Activated CD4-positive, alpha-beta T cell treated with anti-CD3 and anti-CD28 coated beads, Interleukin-2, amount 50 U/mL, for 16 hours (primary cell): ENCODE data around the gene NUP160.
A peak's percentile ranks its signal among the peaks of the same experiment; 100 is the strongest.
"Not testable (repeated sequence)": the region's sequence is repeated elsewhere in the genome, so short reads cannot be mapped to it uniquely, and the experiment has no call there.

Experiments used
- DNase-seq: peaks from one replicate; pipeline ENCODE4 v3.0.0-alpha.2; 2020

NUP160 gene, protein sequence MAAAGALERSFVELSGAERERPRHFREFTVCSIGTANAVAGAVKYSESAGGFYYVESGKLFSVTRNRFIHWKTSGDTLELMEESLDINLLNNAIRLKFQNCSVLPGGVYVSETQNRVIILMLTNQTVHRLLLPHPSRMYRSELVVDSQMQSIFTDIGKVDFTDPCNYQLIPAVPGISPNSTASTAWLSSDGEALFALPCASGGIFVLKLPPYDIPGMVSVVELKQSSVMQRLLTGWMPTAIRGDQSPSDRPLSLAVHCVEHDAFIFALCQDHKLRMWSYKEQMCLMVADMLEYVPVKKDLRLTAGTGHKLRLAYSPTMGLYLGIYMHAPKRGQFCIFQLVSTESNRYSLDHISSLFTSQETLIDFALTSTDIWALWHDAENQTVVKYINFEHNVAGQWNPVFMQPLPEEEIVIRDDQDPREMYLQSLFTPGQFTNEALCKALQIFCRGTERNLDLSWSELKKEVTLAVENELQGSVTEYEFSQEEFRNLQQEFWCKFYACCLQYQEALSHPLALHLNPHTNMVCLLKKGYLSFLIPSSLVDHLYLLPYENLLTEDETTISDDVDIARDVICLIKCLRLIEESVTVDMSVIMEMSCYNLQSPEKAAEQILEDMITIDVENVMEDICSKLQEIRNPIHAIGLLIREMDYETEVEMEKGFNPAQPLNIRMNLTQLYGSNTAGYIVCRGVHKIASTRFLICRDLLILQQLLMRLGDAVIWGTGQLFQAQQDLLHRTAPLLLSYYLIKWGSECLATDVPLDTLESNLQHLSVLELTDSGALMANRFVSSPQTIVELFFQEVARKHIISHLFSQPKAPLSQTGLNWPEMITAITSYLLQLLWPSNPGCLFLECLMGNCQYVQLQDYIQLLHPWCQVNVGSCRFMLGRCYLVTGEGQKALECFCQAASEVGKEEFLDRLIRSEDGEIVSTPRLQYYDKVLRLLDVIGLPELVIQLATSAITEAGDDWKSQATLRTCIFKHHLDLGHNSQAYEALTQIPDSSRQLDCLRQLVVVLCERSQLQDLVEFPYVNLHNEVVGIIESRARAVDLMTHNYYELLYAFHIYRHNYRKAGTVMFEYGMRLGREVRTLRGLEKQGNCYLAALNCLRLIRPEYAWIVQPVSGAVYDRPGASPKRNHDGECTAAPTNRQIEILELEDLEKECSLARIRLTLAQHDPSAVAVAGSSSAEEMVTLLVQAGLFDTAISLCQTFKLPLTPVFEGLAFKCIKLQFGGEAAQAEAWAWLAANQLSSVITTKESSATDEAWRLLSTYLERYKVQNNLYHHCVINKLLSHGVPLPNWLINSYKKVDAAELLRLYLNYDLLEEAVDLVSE (N-terminal part only)

DNA sequence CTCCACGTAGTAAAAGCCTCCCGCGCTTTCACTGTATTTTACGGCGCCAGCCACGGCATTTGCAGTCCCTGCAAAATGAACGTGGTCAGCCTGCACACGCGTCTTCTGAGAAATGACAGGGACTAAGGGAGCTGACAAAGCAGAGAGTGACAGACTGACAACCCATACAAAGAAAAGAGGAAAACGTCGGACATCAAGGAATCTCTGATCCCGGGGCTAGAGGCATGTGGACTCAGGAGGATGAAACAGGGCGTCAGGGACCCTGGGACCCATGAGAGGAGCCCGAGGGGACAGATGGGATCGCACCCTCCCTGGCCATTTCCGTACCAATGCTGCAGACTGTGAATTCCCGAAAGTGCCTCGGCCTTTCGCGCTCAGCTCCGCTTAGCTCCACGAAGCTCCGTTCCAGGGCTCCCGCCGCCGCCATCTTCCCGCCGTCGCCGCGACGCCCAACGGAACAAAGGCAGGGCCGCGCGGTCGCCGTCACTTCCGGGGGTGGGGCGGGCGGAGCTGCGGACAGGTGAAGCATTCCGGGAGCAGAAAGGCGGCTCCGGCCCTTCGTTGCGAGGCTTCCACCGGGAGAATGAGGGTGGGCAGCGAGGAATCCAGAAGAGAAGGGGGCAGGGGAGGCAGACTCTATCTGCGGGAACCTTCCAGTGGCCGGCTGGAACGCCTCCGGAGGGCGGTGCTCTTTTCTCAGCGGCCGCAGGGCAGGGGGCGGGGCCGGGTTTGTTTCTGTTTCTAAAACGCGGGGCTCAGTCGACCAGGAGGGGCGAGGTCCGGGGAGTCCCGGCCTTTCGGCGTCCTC, at the start of gene NUP160:
Gene NUP160 (minus strand): TSS at position 459 of the 808 bp plus-strand sequence. CDS start 32 bp downstream, at position 427.
- peak; percentile 84 for DNase-seq

DNA sequence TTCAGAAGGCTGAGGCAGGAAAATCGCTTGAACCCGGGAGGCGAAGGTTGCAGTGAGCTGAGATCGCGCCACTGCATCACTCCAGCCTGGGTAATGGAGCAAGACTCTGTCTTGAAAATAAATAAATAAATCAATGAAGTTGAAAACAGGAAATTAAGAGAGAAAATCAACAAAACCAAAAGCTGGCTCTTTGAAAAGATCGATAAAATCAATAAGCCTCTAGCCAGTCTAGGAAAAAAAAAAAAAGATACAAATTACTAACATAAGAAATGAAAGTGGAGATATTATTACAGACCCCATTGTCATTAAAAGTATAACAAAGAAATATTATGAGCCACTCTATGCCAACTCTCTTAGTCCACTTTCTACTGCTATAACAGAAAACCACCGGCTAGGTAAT, 48.0 kb upstream of the NUP160 start:
- no peak for DNase-seq

- DNase-seq, result no peak
These were observed 46.9 kb upstream of the NUP160 start for GRCh38 chr11:47895035-47895434.

- DNase-seq, result not testable (repeated sequence)
These were observed 44.6 kb upstream of the NUP160 start for GRCh38 chr11:47892546-47893276.

DNA sequence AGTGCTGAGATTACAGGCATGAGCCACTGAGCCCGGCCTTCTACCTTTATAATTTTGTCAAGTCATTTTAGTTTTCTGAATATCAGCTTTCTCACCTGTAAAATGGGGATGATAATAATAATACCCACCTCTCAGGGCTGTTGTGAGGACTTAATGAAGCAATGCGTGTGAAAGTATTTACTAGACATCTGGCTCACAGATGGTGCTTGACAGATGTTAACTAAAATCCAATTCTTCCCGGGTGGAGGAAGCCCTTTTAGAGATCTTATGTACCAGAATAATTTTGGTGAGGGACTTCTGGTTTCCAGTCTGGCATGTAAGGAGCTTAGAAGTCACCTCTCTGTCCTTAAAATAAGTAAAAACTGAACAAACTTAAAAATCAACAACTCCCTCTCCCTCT, 43.7 kb upstream of the NUP160 start:
- no peak for DNase-seq

- DNase-seq, result no peak
These were observed 41.7 kb upstream of the NUP160 start for GRCh38 chr11:47889714-47890441.

GRCh38 chr11:47887910-47888569, 39.9 kb upstream of the NUP160 start:
- DNase-seq, result peak; percentile 21

DNA sequence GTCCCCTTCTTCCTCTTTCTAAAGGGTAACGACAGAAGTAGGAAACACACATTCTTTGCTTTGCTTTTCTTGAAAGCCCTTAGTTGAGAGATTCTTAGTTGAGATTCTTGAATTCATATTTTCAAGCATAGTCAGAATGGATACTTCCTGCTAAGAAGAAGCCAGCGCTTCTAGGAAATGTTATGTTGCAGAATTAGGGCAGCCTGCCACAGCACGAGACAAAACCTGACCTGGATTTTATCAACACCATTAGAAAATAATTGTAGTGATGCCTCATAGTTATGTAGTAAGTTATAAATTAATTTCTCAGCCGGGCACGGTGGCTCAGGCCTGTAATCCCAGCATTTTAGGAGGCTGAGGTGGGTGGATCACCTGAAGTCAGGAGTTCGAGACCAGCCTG, 37.9 kb upstream of the NUP160 start:
- peak; percentile 68 for DNase-seq

GRCh38 chr11:47882437-47882836, 34.3 kb upstream of the NUP160 start:
- not testable (repeated sequence) for DNase-seq

DNA sequence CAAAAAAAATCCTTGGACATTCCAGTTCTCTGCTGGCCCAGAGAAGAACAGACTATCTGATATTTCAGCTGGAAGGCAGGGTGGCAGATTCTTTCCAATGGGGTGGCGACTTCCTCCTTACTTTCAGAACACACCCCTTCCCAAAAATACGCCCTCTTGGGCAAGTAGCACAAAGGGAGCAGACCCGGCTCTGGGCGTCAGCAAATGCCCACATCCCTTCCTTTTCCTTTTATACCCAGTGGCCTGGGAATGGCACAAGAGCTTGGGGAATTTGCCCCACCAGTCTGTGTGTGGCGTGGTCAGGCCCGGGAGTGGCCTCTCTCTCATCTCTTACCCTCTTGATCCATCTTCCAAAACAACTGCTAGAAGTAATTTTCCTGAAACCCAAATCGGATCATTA, 33.0 kb upstream of the NUP160 start:
- DNase-seq, result no peak

DNA sequence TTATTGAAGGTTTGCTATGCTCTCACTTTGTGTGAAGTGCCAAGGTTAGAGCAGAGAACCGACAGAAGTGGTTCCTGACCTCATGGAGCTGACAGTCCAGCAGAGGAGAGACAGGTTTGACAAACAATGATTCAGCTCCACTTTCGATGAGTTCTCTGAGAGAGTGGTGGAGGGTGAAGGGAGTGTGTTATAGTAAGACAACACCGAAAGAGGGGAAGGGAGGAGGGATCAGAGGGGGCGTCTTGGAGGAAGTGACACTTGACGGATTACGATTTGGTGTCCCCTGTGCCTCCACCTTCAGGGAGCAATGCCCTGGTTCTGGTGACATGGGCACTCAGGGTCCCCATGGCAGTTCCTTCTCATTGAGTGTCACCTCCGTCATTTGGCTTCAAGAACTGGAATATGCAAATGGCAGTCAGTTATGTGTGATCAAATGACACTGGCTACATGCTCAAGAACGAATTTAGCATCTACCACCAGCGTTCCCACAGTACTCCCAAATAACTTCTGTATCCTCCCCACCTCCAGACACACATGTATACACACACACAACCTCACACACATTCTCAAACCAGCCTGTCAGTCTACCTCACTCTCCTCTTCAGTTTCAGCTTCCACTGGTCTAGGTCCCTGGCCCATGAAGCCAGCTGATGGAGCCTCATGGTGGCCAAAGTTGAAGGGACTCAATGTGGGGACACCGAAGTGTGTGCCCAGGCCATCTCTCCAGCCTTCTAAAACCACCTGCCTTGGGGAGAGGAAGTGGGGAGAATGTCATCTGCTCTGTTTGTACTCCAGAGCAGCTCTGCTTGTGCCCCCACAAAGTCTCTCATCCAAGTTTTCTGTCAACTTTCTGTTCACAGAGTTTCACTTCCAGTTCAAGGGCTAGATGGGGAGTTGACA, 31.4 kb upstream of the NUP160 start:
- no peak for DNase-seq

DNA sequence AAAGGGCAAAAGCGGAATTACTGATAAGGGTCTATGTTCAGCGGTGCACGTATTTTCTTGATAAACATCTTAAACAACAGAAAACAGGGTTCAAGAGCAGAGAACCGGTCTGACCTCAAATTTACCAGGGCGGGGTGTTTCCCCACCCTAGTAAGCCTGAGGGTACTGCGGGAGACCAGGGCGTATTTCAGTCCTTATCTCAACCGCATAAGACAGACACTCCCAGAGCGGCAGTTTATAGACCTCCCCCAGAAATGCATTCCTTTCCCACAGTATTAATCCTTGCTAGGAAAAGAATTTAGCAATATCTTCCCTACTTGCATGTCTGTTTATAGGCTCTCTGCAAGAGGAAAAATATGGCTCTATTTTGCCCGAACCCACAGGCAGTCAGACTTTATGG, 27.7 kb upstream of the NUP160 start:
- not testable (repeated sequence) for DNase-seq

GRCh38 chr11:47870404-47870803, 22.3 kb upstream of the NUP160 start:
- no peak for DNase-seq

GRCh38 chr11:47869544-47870393, 21.6 kb upstream of the NUP160 start:
- DNase-seq, result no peak

DNA sequence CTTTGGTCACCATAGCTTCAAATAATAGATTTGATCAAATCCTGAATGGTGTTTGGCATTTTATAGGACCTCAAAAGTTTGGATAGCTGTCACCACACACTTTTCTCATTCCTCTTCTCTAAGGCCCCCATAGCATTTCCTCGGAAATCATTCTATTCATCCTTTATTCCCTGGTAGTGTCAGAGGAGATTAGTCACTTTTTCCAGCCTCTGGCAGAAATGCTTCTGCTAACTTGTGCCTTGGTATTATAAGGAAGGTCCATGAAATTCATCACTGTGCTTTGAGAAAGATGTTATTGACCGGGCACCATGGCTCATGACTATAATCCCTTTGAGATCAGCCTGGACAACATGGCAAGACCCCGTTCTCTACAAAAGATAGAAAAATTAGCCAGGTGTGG, 19.7 kb upstream of the NUP160 start:
- DNase-seq, result no peak

- DNase-seq, result not testable (repeated sequence)
These were observed 18.7 kb upstream of the NUP160 start for GRCh38 chr11:47866892-47867291.

GRCh38 chr11:47864901-47865300, 16.8 kb upstream of the NUP160 start:
- DNase-seq, result no peak

DNA sequence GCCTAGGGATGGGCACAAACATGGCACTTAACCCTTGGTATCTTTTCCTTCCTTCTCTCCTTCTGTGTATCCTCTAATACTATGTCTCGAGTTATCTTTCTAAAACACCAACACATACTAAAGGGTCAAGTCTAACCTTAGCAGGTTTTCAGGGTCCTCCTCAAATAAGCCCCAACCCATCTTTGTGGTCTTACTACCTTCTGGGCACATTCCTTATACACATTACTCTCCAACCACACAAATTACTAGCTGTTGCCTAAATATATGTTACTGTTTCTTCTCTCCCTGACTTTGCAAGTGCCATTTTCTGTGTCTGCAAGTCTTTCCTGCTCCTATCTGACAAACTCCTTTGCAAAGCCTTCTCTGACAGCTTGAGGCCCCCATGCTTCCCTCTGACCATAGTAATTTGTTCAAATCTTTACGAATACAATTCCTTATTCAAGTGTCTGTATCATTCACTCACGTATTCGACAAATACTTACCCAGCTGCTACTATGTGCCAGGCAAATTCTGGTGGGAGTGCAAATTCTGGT, 15.8 kb upstream of the NUP160 start:
- DNase-seq, result no peak
